ENCODE measurements around the gene HOMER2.

DNA sequence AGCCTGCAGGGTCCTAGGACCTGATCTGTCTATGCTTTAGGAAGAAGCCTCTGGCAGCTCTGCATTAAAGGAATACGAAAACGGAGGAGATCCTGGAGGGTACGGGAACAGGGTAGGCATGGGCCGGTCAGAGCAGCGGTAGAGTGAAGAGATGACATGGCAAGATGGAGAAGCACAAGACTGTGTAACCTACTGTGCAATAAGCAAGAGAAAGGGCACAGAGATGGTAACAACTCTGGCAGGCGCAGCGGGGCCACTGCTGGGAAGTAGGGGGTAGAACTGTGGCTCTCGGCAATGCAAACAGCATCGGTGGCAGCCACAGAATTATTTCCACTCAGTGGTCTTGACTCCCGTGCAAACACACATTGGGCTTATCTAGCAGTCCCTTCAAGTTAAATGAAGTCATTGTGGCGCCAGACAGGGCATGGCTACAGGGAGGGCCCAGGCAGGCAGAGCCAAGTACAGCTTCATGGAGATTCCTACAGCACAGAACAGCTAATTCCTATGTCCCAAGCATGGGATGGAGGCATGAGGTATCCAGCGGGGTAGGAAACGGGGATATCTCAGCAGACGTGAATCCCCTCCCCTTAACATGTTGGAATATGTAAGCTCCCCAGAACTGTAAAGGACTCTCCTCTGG lies 114.3 kb downstream of the HOMER2 start:
- TF ChIP-seq EZH2 (IDR thresholded peaks at IDR 0.05; ENCODE audit: borderline replicate concordance, low read depth, low read length, severe bottlenecking), result no peak
- TF ChIP-seq, protein P1, sequence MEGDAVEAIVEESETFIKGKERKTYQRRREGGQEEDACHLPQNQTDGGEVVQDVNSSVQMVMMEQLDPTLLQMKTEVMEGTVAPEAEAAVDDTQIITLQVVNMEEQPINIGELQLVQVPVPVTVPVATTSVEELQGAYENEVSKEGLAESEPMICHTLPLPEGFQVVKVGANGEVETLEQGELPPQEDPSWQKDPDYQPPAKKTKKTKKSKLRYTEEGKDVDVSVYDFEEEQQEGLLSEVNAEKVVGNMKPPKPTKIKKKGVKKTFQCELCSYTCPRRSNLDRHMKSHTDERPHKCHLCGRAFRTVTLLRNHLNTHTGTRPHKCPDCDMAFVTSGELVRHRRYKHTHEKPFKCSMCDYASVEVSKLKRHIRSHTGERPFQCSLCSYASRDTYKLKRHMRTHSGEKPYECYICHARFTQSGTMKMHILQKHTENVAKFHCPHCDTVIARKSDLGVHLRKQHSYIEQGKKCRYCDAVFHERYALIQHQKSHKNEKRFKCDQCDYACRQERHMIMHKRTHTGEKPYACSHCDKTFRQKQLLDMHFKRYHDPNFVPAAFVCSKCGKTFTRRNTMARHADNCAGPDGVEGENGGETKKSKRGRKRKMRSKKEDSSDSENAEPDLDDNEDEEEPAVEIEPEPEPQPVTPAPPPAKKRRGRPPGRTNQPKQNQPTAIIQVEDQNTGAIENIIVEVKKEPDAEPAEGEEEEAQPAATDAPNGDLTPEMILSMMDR (IDR thresholded peaks at IDR 0.05; ENCODE audit: extremely low read depth in 1 of 2, insufficient read depth in 1 of 2, low read depth in 1 of 2, low read length in 2 of 2), result no peak
- TF ChIP-seq POLR2AphosphoS5 (IDR thresholded peaks at IDR 0.05; ENCODE audit: insufficient read depth, low read depth, low read length), result no peak
- TF ChIP-seq, protein P2, sequence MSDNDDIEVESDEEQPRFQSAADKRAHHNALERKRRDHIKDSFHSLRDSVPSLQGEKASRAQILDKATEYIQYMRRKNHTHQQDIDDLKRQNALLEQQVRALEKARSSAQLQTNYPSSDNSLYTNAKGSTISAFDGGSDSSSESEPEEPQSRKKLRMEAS (IDR thresholded peaks at IDR 0.05; ENCODE audit: insufficient read depth, insufficient read length), result no peak
- TF ChIP-seq JUN (IDR thresholded peaks at IDR 0.05; ENCODE audit: borderline replicate concordance, insufficient read depth, insufficient read length, low read depth), result no peak

Data from endothelial cell of umbilical vein (primary cell).